Astrocyte of the spinal cord (primary cell): Measurements from ENCODE around the gene METTL17.

Source experiments
- DNase-seq: peaks from one replicate; pipeline ENCODE4 v3.0.0; 2011; ENCODE audit warnings: low read depth, low spot score
- H3K4me3 ChIP-seq: 2 replicates; pipeline ENCODE4 v1.5.1; 2011; ENCODE audit warnings: low read depth, mild to moderate bottlenecking, low read length, moderate library complexity
- CTCF ChIP-seq: IDR thresholded peaks from 2 replicates; pipeline ENCODE4 v1.5.1; 2012; ENCODE audit warnings: low read depth, mild to moderate bottlenecking, low read length, inconsistent platforms
- in situ Hi-C: cut with HindIII; loops from 2 replicates; pipeline ENCODE4 v1.10.0; 2017; ENCODE audit warnings: low sequenced_read_pairs

Gene METTL17

DNA sequence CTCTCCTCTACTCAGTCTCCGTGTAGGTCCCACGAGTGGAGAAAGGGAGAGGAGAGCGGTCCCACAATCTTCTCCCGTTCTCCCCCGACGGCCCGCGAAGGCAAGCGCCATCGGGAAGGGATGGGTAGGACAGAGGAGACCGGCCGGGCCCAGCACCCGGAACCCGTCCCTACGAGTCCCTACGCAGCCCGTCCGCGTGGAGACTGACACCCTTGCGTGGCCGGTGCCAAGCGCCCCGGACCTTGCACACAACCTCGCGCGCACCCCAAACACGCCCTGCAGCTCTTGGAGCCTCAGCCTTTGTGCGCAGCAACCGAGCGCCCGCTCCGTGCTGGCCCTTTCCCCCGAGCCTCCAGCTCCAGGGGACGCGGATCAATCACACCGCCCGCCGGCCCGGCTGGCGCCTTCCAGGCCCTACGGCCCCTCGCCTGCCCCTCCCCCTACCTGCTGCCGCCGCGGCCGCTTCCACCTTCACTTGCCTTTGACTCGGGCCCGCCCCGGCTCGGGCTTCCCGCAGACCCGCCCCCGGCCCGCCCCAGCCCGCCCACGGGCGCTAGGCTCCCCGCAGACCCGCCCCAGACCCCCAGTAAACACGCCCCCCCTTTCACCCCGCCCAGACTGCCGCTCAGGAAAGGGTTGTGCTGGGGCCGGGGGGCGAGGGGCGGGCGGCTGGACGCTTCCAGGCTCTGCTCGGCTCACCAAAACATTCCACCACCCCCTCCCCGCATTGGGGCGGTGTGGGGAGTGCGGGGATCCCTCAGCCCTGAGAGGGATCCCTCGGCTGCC, 35.0 kb downstream of the METTL17 start, which contains the start of gene NDRG2:
TSS of gene NDRG2 (minus strand) at position 477 of the 786 bp plus-strand sequence. CDS start 1,746 bp downstream, outside the sequence.
- no peak for DNase-seq
- H3K4me3 ChIP-seq: peak within 1 kb of the TSS; percentile 42
- in situ Hi-C loops: no loop called here

DNA sequence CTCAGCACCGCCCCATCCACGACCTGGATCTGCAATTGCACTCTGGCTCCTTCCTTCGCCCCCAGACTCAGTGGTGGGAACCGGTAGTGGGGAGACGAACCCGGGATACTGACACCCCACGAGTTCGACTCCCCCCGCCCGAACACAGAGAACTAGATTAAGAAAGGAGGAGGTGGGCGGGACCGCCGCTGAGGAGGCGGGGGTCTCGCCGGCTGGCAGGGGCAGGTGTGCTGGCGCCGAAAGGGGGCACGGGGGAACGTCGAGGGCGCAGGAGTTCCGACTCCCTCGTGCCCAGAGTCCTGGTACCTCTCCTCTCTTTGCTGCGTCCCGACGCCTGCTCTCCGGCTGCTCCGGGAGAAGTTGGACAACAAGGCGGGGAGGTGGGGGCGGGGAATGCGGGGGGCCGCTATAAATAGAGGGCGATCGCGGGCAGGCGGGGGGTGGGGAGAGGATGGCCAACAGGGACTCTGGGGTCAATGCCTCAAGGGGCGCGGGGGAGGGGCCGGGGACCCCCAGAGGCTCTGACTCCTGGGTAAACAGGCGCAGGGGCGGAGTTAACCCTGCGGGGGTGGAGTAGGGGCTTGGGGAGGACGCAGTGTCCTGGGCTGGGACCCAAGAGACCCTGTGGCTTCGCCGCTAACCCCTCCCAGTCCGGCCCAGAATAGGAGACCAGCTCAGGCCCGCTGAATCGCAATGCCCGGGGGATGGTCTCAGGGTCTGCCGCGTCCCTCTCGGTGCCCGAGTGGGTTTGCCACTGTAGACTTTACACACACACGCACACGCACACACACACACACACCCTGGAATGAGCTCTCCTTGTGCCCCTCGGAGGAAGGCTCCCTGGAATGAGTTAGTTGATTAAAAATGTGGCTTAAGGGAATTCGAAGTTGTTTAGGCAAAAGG, 35.8 kb downstream of the METTL17 start:
- no peak for DNase-seq
- no peak for TF ChIP-seq CTCF
- H3K4me3 ChIP-seq: peak overlapping the region; percentile 42
- in situ Hi-C loops: no loop called here

More for the DNA sequence above, 35.0 kb downstream of the METTL17 start, which contains the start of gene NDRG2:
- no peak for TF ChIP-seq CTCF

DNA sequence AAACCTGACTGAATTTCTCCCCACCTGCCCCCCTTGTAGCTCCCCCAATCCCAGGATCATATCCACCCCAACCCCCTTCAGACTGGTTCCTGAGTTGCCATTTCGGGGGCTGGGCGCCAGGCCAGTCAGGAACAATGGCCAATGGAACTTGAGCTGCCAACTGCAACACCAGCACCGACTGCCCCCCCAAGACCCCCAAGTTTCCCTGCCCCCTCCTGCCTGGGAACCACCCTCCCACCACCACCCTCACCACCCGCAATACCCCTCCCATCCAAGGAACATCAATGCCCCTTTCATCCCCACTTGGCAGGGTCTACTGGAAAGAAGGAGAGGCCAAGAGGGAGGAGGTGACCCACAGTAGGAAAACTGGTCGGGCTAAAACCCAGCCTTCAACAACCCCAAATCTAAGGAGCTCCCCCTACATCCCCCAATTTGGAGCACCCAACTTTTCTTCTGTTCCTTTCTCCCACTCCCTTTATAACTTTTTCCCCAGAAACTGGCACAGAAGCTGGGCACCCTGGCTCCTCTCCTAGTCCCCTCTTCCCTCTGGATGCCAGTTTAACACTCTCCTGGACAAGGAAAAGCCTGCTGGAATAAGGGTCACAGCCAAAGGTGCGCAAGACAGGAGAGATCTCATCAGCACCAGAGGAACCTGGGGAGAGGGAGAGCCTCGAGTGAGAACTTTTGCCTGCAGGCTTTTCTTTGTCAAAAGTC, 36.7 kb downstream of the METTL17 start:
- in situ Hi-C loops: no loop called here
- DNase-seq: no peak
- TF ChIP-seq CTCF: no peak
- H3K4me3 ChIP-seq: no peak overlapping the region

DNA sequence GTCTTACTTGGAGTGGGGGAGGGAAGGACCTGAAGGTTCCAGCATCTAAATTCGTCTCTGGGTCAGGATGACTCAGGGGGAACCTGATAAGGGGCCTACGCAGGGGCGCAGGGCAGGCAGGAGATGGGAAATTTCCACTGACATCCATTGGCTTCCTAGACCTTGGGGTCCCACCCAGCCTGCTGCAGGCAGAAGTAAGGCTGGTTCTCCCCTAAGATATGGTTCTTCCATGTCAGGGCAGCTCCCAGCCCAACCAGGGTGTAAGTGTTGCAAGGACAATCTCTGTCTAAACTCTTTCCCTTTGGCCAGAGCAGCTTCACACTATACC, 37.2 kb downstream of the METTL17 start:
- no peak for TF ChIP-seq CTCF
- in situ Hi-C loops: no loop called here
- no peak for DNase-seq
- no peak overlapping the region for H3K4me3 ChIP-seq

DNA sequence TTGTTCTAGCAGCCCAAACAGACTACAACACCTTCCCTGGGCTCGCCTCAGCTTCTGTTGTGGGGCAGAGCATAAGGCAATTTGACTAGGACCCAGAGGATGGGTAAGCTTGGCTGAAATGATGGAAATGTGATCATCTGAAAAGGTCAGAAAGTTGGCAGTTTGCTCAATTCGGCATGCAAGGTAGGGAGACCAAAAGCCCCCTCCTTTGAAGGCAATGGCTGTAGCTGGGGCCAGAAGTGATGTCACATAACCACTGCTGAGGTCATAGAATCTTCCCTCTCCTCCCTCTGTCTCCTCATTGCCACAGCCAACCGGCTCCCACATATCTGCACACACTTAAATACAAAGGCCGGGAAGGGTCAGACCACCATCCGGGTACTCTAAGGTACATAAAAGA, 40.1 kb downstream of the METTL17 start, which contains the start of gene TPPP2:
TSS of gene TPPP2 (plus strand) at position 301 of the 400 bp plus-strand sequence. CDS start 365 bp downstream, outside the sequence.
- no peak for TF ChIP-seq CTCF
- in situ Hi-C loops: no loop called here
- no peak within 1 kb of the TSS for H3K4me3 ChIP-seq
- DNase-seq: no peak

GRCh38 chr14:21030531-21030930, 40.8 kb downstream of the METTL17 start:
- no peak for DNase-seq
- in situ Hi-C loops: no loop called here

More at GRCh38 chr14:21030531-21030930, 40.8 kb downstream of the METTL17 start:
- TF ChIP-seq CTCF: no peak
- H3K4me3 ChIP-seq: no peak overlapping the region
